IPS DF 6.9 (cell line): Measurements from ENCODE around the gene NUMA1.

Experiments used
- DNase-seq: peaks from one replicate; pipeline ENCODE4 v3.0.0-alpha.2; 2013; ENCODE audit warnings: low read depth, low spot score
- H3K27ac ChIP-seq: one replicate; pipeline ENCODE4 v1.5.1; 2013; ENCODE audit warnings: low read length, control low read depth
- H3K27me3 ChIP-seq: 2 replicates; pipeline ENCODE4 v1.6.1; 2013; ENCODE audit warnings: mild to moderate bottlenecking, low read length; ENCODE audit not compliant: control insufficient read depth, insufficient read depth
- H3K36me3 ChIP-seq: 2 replicates; pipeline ENCODE4 v1.6.1; 2013; ENCODE audit warnings: low read length; ENCODE audit not compliant: control insufficient read depth, insufficient read depth
- H3K4me1 ChIP-seq: 2 replicates; pipeline ENCODE4 v1.6.1; 2013; ENCODE audit warnings: low read length; ENCODE audit not compliant: control insufficient read depth, insufficient read depth
- H3K4me3 ChIP-seq: 2 replicates; pipeline ENCODE4 v1.5.1; 2013; ENCODE audit warnings: mild to moderate bottlenecking, low read length
- H3K9me3 ChIP-seq: 2 replicates; pipeline ENCODE4 v1.6.1; 2013; ENCODE audit warnings: low read length, inconsistent platforms; ENCODE audit not compliant: control insufficient read depth, insufficient read depth
- WGBS: extraction: QIAGEN DNeasy Blood & Tissue Kit; methylation state at CpG from one replicate; pipeline ENCODE4 v1.1.7; 2013; ENCODE audit warnings: mixed read lengths, missing lambda C conversion rate; ENCODE audit not compliant: insufficient read length, insufficient coverage; 5-methylcytosine and 5-hydroxymethylcytosine counted together

The NUMA1 gene

DNA sequence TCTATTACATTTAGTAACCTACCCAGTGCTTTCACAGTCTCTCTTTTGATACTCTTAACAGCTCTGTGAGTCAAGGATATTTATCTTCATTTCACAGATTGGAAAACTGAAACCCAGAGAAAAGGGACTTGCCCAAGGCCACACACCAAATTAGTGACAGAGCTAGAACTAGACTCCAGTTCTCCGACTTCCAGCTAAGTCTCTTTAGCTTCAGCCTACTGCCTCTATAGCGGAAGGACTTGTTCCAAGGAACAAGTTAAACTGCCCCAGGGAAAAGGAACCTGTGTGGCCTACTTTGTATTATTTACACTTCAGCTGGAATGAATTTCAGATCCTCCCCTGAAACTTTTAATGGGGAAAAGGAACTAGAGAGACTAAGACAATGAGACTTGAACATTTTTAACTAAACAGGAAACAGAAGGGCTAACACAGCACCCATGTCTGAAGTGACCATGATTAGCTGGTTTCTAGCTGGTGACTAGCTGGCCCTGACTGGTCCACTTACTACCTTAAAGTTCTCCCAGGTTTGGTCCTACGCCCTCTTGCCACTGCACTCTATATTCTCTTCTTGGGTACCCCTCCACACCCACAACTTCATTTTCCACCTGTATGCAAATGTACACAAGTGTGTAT, 1.6 kb upstream of the NUMA1 start:
- H3K36me3 ChIP-seq, result no peaks in the 10 kb centered on the region
- H3K4me1 ChIP-seq, result peaks cover 1% of the 10 kb centered on the region; the same call in 1 of the 2 replicates
- no peaks in the 10 kb centered on the region for H3K9me3 ChIP-seq
- DNase-seq, result no peak
- H3K4me3 ChIP-seq, result no peak overlapping the region
- no CpG with 5 or more reads among the region's 3 CpGs for WGBS
- no peaks in the 10 kb centered on the region for H3K27me3 ChIP-seq
- H3K27ac ChIP-seq, result no peak overlapping the region

- H3K27ac ChIP-seq, result no peak overlapping the region
- DNase-seq, result no peak
- peaks cover 1% of the 10 kb centered on the region; the same call in 1 of the 2 replicates for H3K4me1 ChIP-seq
- no peaks in the 10 kb centered on the region for H3K36me3 ChIP-seq
- peak overlapping the region; percentile 43; the same call in 1 of the 2 replicates for H3K4me3 ChIP-seq
- H3K27me3 ChIP-seq, result no peaks in the 10 kb centered on the region
- no peaks in the 10 kb centered on the region for H3K9me3 ChIP-seq
- 100% methylated on average over 1 of the region's 21 CpGs for WGBS
Observed at GRCh38 chr11:72081184-72081644, 872 bp upstream of the NUMA1 start.

DNA sequence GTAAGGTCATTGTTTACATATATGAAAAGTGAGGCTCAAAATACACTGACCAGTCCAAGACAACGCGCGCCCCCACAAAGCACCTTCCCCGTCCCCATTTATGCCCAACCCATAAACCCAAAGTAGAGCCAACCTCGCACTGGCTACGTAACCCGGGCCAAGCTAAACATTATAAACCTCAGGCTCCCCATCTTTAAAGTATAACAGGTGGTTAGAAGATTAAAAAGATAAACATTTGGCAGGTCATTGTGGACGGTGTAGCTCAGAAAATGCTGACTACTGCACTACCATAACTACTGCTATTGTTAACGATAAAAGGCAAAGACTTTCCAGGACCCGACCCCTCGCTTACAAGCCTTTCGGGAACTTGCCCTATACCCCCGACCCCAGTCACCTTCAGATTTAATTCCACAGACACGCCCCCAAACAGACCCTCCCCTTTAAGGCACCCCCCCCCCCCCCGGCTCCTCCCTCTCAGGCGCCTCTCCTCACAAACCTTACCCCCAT, 470 bp downstream of the NUMA1 start:
- H3K4me3 ChIP-seq, result peak overlapping the region; percentile 83
- DNase-seq, result no peak
- H3K27ac ChIP-seq, result no peak overlapping the region
- no peaks in the 10 kb centered on the region for H3K36me3 ChIP-seq
- no CpG with 5 or more reads among the region's 16 CpGs for WGBS
- no peaks in the 10 kb centered on the region for H3K27me3 ChIP-seq
- H3K4me1 ChIP-seq, result peaks cover 1% of the 10 kb centered on the region; the same call in 1 of the 2 replicates
- H3K9me3 ChIP-seq, result no peaks in the 10 kb centered on the region

DNA sequence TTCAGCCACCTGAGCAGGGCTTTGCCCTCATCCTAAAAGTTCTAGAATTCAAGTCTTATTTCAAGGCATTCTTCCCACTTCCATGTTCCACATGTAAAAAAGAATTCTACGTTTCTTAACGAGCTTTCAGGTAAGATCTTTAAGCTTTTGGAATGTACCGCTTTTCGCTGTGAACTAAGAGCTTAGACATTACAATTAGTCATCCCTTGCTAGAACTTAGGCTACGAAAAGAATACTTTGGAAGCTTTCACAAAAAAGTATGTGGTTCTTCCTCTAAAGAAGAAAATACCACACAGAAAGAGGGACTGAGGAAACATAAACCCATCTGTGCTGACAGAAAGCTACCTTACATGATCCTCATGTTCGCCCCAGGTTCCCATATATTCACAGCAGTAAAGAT, 1.9 kb downstream of the NUMA1 start:
- DNase-seq, result no peak
- no CpG with 5 or more reads among the region's 6 CpGs for WGBS

GRCh38 chr11:72075756-72076155, 4.6 kb downstream of the NUMA1 start:
- no peaks in the 10 kb centered on the region for H3K36me3 ChIP-seq
- H3K27me3 ChIP-seq, result no peaks in the 10 kb centered on the region
- H3K9me3 ChIP-seq, result no peaks in the 10 kb centered on the region
- no peak overlapping the region for H3K27ac ChIP-seq
- no peak overlapping the region for H3K4me3 ChIP-seq
- H3K4me1 ChIP-seq, result no peaks in the 10 kb centered on the region
- DNase-seq, result no peak
- WGBS, result no CpG with 5 or more reads among the region's 4 CpGs

More for the DNA sequence above, 1.9 kb downstream of the NUMA1 start:
- Histone ChIP-seq H3K36me3 (no peaks in the 10 kb centered on the region), H3K27ac (no peak overlapping the region), H3K4me1 (peaks cover 1% of the 10 kb centered on the region; the same call in 1 of the 2 replicates), H3K27me3 (no peaks in the 10 kb centered on the region), H3K4me3 (no peak overlapping the region), H3K9me3 (no peaks in the 10 kb centered on the region)

- DNase-seq, result no peak
- H3K4me1 ChIP-seq, result no peaks in the 10 kb centered on the region
- H3K27me3 ChIP-seq, result no peaks in the 10 kb centered on the region
- WGBS, result no CpG with 5 or more reads among the region's 1 CpG
- H3K27ac ChIP-seq, result no peak overlapping the region
- H3K9me3 ChIP-seq, result no peaks in the 10 kb centered on the region
- no peak overlapping the region for H3K4me3 ChIP-seq
- H3K36me3 ChIP-seq, result no peaks in the 10 kb centered on the region
Observed at GRCh38 chr11:72075109-72075508, 5.2 kb downstream of the NUMA1 start.

GRCh38 chr11:72072348-72072747, 8.0 kb downstream of the NUMA1 start:
- WGBS, result no CpG with 5 or more reads among the region's 3 CpGs
- Histone ChIP-seq H3K9me3 (no peaks in the 10 kb centered on the region), H3K36me3 (no peaks in the 10 kb centered on the region), H3K4me3 (no peak overlapping the region), H3K4me1 (no peaks in the 10 kb centered on the region), H3K27ac (no peak overlapping the region), H3K27me3 (no peaks in the 10 kb centered on the region)
- DNase-seq, result no peak

DNA sequence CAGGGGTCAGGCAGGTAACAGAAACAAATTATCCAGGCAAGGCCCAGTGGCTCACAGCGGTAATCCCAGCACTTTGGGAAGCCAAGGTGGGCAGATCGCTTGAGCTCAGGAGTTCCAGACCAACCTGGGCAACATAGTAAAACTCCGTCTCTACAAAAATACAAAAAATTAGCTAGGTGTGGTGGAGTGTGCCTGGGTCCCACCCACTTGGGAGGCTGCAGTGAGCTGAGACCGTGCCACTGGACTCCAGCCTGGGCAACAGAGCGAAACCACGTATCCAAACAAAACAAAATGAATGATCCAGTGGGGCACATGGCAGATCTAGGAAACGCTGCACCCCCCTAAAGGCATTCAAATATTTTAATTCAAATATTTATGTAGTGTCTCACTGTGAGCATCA, 9.9 kb downstream of the NUMA1 start:
- Histone ChIP-seq H3K36me3 (no peaks in the 10 kb centered on the region), H3K9me3 (no peaks in the 10 kb centered on the region), H3K4me3 (no peak overlapping the region), H3K4me1 (no peaks in the 10 kb centered on the region), H3K27me3 (no peaks in the 10 kb centered on the region), H3K27ac (no peak overlapping the region)
- DNase-seq, result no peak
- no CpG with 5 or more reads among the region's 7 CpGs for WGBS

DNA sequence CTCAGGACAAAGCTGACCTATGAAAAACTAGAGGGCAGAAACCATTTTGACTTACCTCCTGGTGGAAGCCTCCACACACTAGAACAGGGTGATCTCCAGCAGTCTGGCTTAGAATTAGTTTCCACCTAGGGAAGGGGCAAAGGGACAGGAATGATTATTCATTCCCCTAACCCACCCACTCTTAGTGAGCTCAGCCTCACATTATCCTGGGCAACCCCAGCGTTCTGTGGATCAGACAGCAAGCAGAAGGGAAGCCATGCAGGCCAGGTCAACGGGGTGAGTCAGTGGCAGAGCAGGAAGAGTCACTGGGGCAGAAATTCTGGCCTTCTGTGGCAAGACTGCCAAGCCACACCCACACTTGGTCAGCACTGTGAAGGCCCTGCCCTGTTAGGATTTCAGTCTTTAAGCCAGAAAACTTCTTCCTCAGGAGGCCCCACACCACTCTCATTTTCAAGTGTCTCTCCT, 10.5 kb downstream of the NUMA1 start:
- DNase-seq, result no peak
- Histone ChIP-seq H3K4me3 (no peak overlapping the region), H3K36me3 (no peaks in the 10 kb centered on the region), H3K9me3 (no peaks in the 10 kb centered on the region), H3K4me1 (no peaks in the 10 kb centered on the region), H3K27ac (no peak overlapping the region), H3K27me3 (no peaks in the 10 kb centered on the region)
- no CpG with 5 or more reads among the region's 2 CpGs for WGBS

- no peaks in the 10 kb centered on the region for H3K4me1 ChIP-seq
- no peak overlapping the region for H3K4me3 ChIP-seq
- H3K27ac ChIP-seq, result no peak overlapping the region
- H3K9me3 ChIP-seq, result no peaks in the 10 kb centered on the region
- H3K27me3 ChIP-seq, result no peaks in the 10 kb centered on the region
- no peak for DNase-seq
- H3K36me3 ChIP-seq, result no peaks in the 10 kb centered on the region
Observed at GRCh38 chr11:72069200-72069599, 11.1 kb downstream of the NUMA1 start.

DNA sequence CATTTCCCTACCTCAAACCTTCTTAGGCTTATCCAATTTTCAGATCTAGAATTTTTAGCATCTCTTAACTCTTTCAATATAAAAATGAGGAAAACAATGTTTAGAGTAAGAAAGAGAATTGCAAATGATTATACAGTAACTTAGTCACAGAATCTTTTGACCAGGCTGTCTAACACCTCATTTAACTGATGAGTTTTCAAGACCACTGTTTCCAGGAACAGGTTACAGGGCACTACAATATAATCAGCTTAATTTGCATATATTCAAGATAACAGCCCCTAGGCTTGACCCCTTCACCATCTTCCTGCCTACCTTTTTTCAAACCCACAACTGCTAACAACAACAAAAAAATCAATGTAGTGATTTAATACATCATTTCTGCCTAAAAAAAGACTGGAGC, 12.7 kb downstream of the NUMA1 start:
- no peak for DNase-seq
- Histone ChIP-seq H3K4me1 (no peaks in the 10 kb centered on the region), H3K9me3 (no peaks in the 10 kb centered on the region), H3K27ac (no peak overlapping the region), H3K4me3 (no peak overlapping the region), H3K36me3 (no peaks in the 10 kb centered on the region), H3K27me3 (no peaks in the 10 kb centered on the region)
